Upper lobe of left lung (tissue), 4 donors: Measurements from ENCODE around the gene CFAP92.

Experiments
- CTCF ChIP-seq, 6 experiments: fragments of 450-650 bp in 4 of 6; fragments of 200-600 bp in 2 of 6; sonication (generic) in 2 of 6; IDR thresholded peaks; one replicate each; pipeline ENCODE4 v1.5.1; 2016 to 2019; ENCODE audit warnings: antibody characterized with exemption in 6 of 6
- POLR2A ChIP-seq, 4 donors: fragments of 450-650 bp; IDR thresholded peaks; one replicate each; pipeline ENCODE4 v1.5.1; 2016 to 2017; ENCODE audit warnings: antibody characterized with exemption in 4 of 4, mild to moderate bottlenecking in 2 of 4
- POLR2AphosphoS5 ChIP-seq, 2 donors: sonication (generic); formaldehyde crosslinking; IDR thresholded peaks; one replicate each; pipeline ENCODE4 v1.5.1; 2017; ENCODE audit warnings: antibody characterized with exemption in 2 of 2

DNA sequence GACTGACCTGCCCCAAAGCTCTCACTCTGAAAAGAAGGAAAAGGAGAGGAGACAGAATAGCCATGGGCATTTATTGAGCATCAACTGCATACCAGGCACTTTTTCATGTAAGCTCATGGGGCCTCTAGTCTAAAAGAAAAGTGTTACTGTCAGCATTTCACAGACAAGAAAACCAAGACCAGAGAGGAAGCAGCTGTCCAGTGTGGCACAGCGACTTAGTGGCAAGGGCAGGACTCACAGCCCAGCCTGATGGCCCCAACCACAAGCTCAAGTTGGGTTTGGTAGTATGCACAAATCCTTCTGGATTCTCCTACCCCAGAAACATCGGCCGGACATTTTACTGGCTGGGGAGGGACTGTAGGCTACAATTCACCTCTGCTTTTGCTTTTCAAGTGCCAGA lies 13.0 kb upstream of the CFAP92 start:
- TF ChIP-seq CTCF (IDR thresholded peaks at IDR 0.05) (no peak), POLR2A (IDR thresholded peaks at IDR 0.05) (no peak), POLR2AphosphoS5 (IDR thresholded peaks at IDR 0.05) (no peak)
